ENCODE results near the gene MACROD2.

- no peak for TF ChIP-seq GLI4 (tag by site-specific recombination; IDR thresholded peaks at IDR 0.05)
- no peak for TF ChIP-seq CTCF (tag by site-specific recombination; IDR thresholded peaks at IDR 0.05)
- TF ChIP-seq KLF8 (tag by site-specific recombination; IDR thresholded peaks at IDR 0.05) = no peak
- no peak for TF ChIP-seq ZNF707 (tag by site-specific recombination; IDR thresholded peaks at IDR 0.05)
- TF ChIP-seq YY1 (tag by site-specific recombination; IDR thresholded peaks at IDR 0.05) = no peak
- no peak for TF ChIP-seq ZNF423 (tag by site-specific recombination; IDR thresholded peaks at IDR 0.05)
Observed at GRCh38 chr20:14706555-14706954, 711.2 kb downstream of the MACROD2 start.
